ENCODE results near the gene KRTDAP. TPM values are rescaled to one million over a fixed set of nuclear protein-coding genes. Genes with fewer than 3 reads are reported as not detected.

The KRTDAP gene
- polyA plus RNA-seq (2013, experiment 1 of 2) = not detected
- not detected for polyA plus RNA-seq (2013, experiment 2 of 2)

DNA sequence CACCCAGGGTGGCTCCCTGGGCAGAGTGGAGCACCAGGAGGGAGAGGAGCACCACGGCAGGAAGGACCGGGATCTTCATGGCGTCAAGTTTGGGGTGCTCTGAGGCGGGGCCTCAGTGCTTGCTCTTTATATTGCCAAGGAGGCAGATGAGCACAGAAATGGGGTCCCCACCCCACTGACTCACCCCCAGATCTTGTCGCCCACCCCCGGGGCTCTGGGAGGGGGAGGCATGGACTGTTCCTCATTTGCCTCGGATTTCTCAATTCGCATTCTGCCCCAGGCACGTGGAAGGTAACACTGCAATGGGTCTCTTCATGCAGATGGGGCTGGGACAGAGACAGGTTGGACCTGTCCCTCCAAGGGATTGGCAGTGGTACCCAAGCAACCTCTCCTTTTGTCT lies at the start of gene KRTDAP:
Gene KRTDAP, minus strand, starts transcription at position 101 of the 400 bp plus-strand sequence. Its CDS starts 22 bp downstream, at position 79.
- WGBS = 86% methylated on average over 9 of the region's 9 CpGs
- H3K4me1 ChIP-seq (ENCODE audit: insufficient read depth, low read length) = no peaks in the 10 kb centered on the region
- 0 out of 2 replicates have a peak, but pooled peaks cover 2% of the 10 kb centered on the region for H3K27me3 ChIP-seq (ENCODE audit: insufficient read depth, low read length)
- no peak within 1 kb of the TSS for H3K9ac ChIP-seq (ENCODE audit: low read depth, low read length)
- no peak within 1 kb of the TSS for H3K4me3 ChIP-seq (ENCODE audit: low read length)
- no peaks in the 10 kb centered on the region for H3K9me3 ChIP-seq (ENCODE audit: insufficient read depth, low read depth, low read length)
- no peak within 1 kb of the TSS for H3K27ac ChIP-seq (ENCODE audit: low read depth, low read length)
- no peaks in the 10 kb centered on the region for H3K36me3 ChIP-seq (ENCODE audit: insufficient read depth, low read length)

DNA sequence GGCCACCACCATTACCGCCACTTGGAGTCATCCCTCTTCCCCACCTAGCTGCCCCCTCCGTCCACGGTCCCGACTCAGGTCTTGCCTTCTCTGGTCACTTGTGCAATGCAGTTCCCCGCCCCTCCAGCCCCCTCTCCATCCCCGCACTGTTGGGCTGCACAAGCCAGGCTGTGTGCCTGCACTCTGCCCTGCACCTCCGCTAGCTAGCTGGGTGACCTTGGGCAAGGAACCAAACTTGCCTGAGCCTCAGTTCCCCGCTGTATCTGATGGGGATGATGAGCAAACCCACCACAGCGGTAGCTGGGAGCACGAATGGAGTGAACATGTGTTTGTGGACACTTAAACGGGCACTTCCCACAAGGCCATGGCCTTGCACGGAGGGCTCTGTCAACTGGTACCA lies 49.6 kb upstream of the KRTDAP start:
- WGBS = 90% methylated on average over 12 of the region's 12 CpGs
- Histone ChIP-seq H3K36me3 (ENCODE audit: insufficient read depth, low read length) (peaks cover 26% of the 10 kb centered on the region), H3K9me3 (ENCODE audit: insufficient read depth, low read depth, low read length) (no peaks in the 10 kb centered on the region), H3K4me1 (ENCODE audit: insufficient read depth, low read length) (peaks cover 9% of the 10 kb centered on the region), H3K27me3 (ENCODE audit: insufficient read depth, low read length) (no peaks in the 10 kb centered on the region), H3K27ac (ENCODE audit: low read depth, low read length) (no peak overlapping the region), H3K4me3 (ENCODE audit: low read length) (no peak overlapping the region), H3K9ac (ENCODE audit: low read depth, low read length) (no peak overlapping the region)

- Histone ChIP-seq H3K4me1 (ENCODE audit: insufficient read depth, low read length) (peaks cover 6% of the 10 kb centered on the region), H3K9me3 (ENCODE audit: insufficient read depth, low read depth, low read length) (no peaks in the 10 kb centered on the region), H3K27me3 (ENCODE audit: insufficient read depth, low read length) (no peaks in the 10 kb centered on the region), H3K4me3 (ENCODE audit: low read length) (no peak overlapping the region), H3K9ac (ENCODE audit: low read depth, low read length) (no peak overlapping the region), H3K36me3 (ENCODE audit: insufficient read depth, low read length) (peaks cover 26% of the 10 kb centered on the region), H3K27ac (ENCODE audit: low read depth, low read length) (no peak overlapping the region)
- WGBS = 78% methylated on average over 5 of the region's 6 CpGs
These were observed 49.0 kb upstream of the KRTDAP start for GRCh38 chr19:35539314-35539713.

- H3K4me1 ChIP-seq (ENCODE audit: insufficient read depth, low read length) = peaks cover 8% of the 10 kb centered on the region; the same call in 1 of the 2 replicates
- 0 out of 2 replicates have a peak, but pooled peaks cover 1% of the 10 kb centered on the region for H3K36me3 ChIP-seq (ENCODE audit: insufficient read depth, low read length)
- WGBS = 87% methylated on average over 10 of the region's 10 CpGs
- H3K9ac ChIP-seq (ENCODE audit: low read depth, low read length) = no peak overlapping the region
- H3K27me3 ChIP-seq (ENCODE audit: insufficient read depth, low read length) = no peaks in the 10 kb centered on the region
- no peak overlapping the region for H3K27ac ChIP-seq (ENCODE audit: low read depth, low read length)
- H3K4me3 ChIP-seq (ENCODE audit: low read length) = no peak overlapping the region
- H3K9me3 ChIP-seq (ENCODE audit: insufficient read depth, low read depth, low read length) = no peaks in the 10 kb centered on the region
These were observed 44.7 kb upstream of the KRTDAP start for GRCh38 chr19:35534803-35535480.

DNA sequence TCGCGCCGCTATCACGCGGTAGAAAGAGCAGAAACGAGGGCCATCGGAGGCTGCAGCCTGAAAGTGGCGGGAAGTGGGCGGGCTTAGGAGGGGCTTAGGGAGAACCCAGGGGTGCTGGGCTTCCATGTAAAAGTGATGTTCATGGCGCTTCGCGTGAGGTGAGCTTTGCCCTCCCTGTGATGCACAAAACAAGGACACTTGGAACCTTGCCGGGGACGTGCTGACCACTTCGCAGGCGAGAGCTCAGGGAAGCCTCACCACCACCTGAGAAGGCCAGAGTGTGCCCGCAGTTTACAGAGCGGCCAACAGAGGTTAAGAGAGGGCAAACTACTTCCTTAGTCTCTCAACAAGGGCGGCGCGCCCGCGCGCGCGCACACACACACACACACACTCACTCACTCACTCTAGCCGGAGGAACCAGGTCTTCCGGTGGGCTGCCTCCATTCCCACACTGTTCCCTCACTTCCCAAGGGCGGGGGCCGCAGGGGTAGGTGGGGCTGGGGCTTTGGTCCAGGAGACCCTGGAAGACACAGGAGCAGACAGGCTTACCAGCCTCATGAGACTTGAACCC lies 43.6 kb upstream of the KRTDAP start:
- WGBS = 83% methylated on average over 30 of the region's 30 CpGs
- no peak overlapping the region for H3K27ac ChIP-seq (ENCODE audit: low read depth, low read length)
- H3K36me3 ChIP-seq (ENCODE audit: insufficient read depth, low read length) = no peaks in the 10 kb centered on the region
- H3K4me1 ChIP-seq (ENCODE audit: insufficient read depth, low read length) = peaks cover 8% of the 10 kb centered on the region; the same call in 1 of the 2 replicates
- H3K9ac ChIP-seq (ENCODE audit: low read depth, low read length) = no peak overlapping the region
- H3K4me3 ChIP-seq (ENCODE audit: low read length) = no peak overlapping the region; the same call in 1 of the 2 replicates
- H3K9me3 ChIP-seq (ENCODE audit: insufficient read depth, low read depth, low read length) = no peaks in the 10 kb centered on the region
- no peaks in the 10 kb centered on the region for H3K27me3 ChIP-seq (ENCODE audit: insufficient read depth, low read length)

GRCh38 chr19:35533201-35533821 lies 43.0 kb upstream of the KRTDAP start, which contains the start of gene GAPDHS:
Gene GAPDHS (plus strand): TSS chr19:35533456. CDS start chr19:35533528, 72 bp downstream.
- WGBS = 89% methylated on average over 38 of the region's 39 CpGs
- Histone ChIP-seq H3K9me3 (ENCODE audit: insufficient read depth, low read depth, low read length) (no peaks in the 10 kb centered on the region), H3K4me3 (ENCODE audit: low read length) (no peak within 1 kb of the TSS; the same call in 1 of the 2 replicates), H3K4me1 (ENCODE audit: insufficient read depth, low read length) (peaks cover 8% of the 10 kb centered on the region; the same call in 1 of the 2 replicates), H3K27me3 (ENCODE audit: insufficient read depth, low read length) (no peaks in the 10 kb centered on the region), H3K9ac (ENCODE audit: low read depth, low read length) (no peak within 1 kb of the TSS), H3K27ac (ENCODE audit: low read depth, low read length) (no peak within 1 kb of the TSS), H3K36me3 (ENCODE audit: insufficient read depth, low read length) (no peaks in the 10 kb centered on the region)

- Histone ChIP-seq H3K36me3 (ENCODE audit: insufficient read depth, low read length) (no peaks in the 10 kb centered on the region), H3K9ac (ENCODE audit: low read depth, low read length) (no peak overlapping the region), H3K4me1 (ENCODE audit: insufficient read depth, low read length) (0 out of 2 replicates have a peak, but pooled peaks cover 3% of the 10 kb centered on the region), H3K27me3 (ENCODE audit: insufficient read depth, low read length) (no peaks in the 10 kb centered on the region; the same call in 1 of the 2 replicates), H3K9me3 (ENCODE audit: insufficient read depth, low read depth, low read length) (no peaks in the 10 kb centered on the region), H3K4me3 (ENCODE audit: low read length) (no peak overlapping the region), H3K27ac (ENCODE audit: low read depth, low read length) (no peak overlapping the region)
- WGBS = 33% methylated on average over 5 of the region's 6 CpGs
These were observed 41.0 kb upstream of the KRTDAP start for GRCh38 chr19:35531291-35531690.

GRCh38 chr19:35529241-35530218 lies 39.3 kb upstream of the KRTDAP start:
- no peak overlapping the region for H3K4me3 ChIP-seq (ENCODE audit: low read length)
- H3K9me3 ChIP-seq (ENCODE audit: insufficient read depth, low read depth, low read length) = no peaks in the 10 kb centered on the region
- no peaks in the 10 kb centered on the region for H3K36me3 ChIP-seq (ENCODE audit: insufficient read depth, low read length)
- 87% methylated on average over 19 of the region's 19 CpGs for whole genome bisulfite sequencing
- H3K27me3 ChIP-seq (ENCODE audit: insufficient read depth, low read length) = peaks cover 14% of the 10 kb centered on the region
- no peak overlapping the region for H3K9ac ChIP-seq (ENCODE audit: low read depth, low read length)
- no peak overlapping the region for H3K27ac ChIP-seq (ENCODE audit: low read depth, low read length)
- peaks cover 10% of the 10 kb centered on the region; the same call in 1 of the 2 replicates for H3K4me1 ChIP-seq (ENCODE audit: insufficient read depth, low read length)

DNA sequence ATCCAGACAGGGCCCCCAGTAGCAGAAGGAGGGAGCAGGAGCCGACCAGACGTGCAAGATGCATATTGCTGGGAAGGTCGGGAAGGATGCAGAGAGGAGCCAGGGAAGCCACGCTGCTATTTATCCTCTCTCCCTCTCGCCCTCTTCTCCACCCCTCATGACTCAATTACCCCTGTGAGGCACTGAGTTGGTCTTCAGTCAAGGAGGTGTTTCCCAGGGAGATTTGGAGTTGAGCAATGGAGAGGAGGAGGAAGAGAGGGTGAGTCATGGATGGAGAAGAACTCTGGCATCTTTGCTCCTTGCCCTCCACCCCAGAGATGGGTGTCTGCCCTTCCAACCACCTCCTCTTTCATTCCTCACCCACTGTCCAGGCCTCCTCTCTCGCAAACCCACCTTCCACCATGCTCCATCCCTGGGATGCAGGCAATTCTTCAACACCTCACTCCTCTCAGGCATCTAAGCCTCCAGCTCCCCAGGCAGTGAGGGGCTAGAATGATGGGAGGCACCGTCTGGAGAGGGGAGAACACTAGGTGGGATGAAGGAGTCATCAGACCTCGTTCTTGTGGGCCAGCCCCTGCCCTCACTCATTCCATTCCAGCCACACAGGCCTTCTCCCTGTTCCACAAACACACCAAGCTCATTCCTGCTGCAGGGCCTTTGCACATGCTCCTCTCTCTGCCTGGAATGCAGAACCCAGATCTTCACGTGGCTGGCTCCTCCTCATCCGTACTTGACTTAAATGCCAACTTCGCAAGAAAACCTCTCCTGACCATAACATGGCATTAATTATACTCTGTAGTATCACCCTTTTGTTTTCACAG lies 38.2 kb upstream of the KRTDAP start, which contains the start of gene SBSN:
Gene SBSN, minus strand, starts transcription at position 94 of the 821 bp plus-strand sequence. Its CDS starts 30 bp downstream, at position 64.
- H3K4me1 ChIP-seq (ENCODE audit: insufficient read depth, low read length) = peaks cover 17% of the 10 kb centered on the region; the same call in 1 of the 2 replicates
- no peaks in the 10 kb centered on the region for H3K9me3 ChIP-seq (ENCODE audit: insufficient read depth, low read depth, low read length)
- H3K27me3 ChIP-seq (ENCODE audit: insufficient read depth, low read length) = peaks cover 14% of the 10 kb centered on the region
- H3K27ac ChIP-seq (ENCODE audit: low read depth, low read length) = no peak within 1 kb of the TSS
- H3K9ac ChIP-seq (ENCODE audit: low read depth, low read length) = no peak within 1 kb of the TSS
- no peaks in the 10 kb centered on the region for H3K36me3 ChIP-seq (ENCODE audit: insufficient read depth, low read length)
- no peak within 1 kb of the TSS for H3K4me3 ChIP-seq (ENCODE audit: low read length)
- WGBS = 89% methylated on average over 8 of the region's 11 CpGs

DNA sequence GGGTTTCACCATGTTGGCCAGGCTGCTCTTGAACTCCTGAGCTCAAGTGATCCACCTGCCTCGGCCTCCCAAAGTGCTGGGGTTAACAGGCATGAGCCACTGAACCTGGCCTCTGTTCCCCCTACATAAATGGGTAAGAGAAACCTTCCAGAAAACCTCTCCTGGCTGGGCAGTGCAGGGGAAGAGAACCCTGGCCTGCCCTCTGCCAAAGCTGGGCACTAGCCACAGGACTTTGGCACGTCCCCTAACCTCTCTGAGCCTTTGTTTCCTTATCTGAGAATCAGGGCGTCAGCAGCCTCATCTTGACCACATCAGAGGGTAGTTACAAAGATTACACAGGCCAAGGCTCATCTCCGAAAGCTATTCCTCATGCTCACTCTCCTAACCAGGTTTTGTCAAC lies 35.6 kb upstream of the KRTDAP start:
- H3K9me3 ChIP-seq (ENCODE audit: insufficient read depth, low read depth, low read length) = no peaks in the 10 kb centered on the region
- no peak overlapping the region for H3K4me3 ChIP-seq (ENCODE audit: low read length)
- no peak overlapping the region for H3K27ac ChIP-seq (ENCODE audit: low read depth, low read length)
- H3K27me3 ChIP-seq (ENCODE audit: insufficient read depth, low read length) = peaks cover 14% of the 10 kb centered on the region
- H3K36me3 ChIP-seq (ENCODE audit: insufficient read depth, low read length) = no peaks in the 10 kb centered on the region
- H3K9ac ChIP-seq (ENCODE audit: low read depth, low read length) = no peak overlapping the region
- H3K4me1 ChIP-seq (ENCODE audit: insufficient read depth, low read length) = peaks cover 22% of the 10 kb centered on the region
- 91% methylated on average over 4 of the region's 4 CpGs for WGBS
